GM23248 (cell line): ENCODE measurements around the gene ST7. TPM values are rescaled to one million over a fixed set of nuclear protein-coding genes. Genes with fewer than 3 reads are reported as not detected.
A peak's percentile ranks its signal among the peaks of the same experiment; 100 is the strongest.

ENCODE experiments used
- DNase-seq: peaks from one replicate; pipeline ENCODE4 v3.0.0-alpha.2; 2015
- H2AFZ ChIP-seq: fragments of 200-600 bp; sonication (generic); 2 replicates; pipeline ENCODE4 v1.6.1; 2016; ENCODE audit warnings: antibody characterized with exemption
- H3F3A ChIP-seq: fragments of 200-600 bp; sonication (generic); 2 replicates; pipeline ENCODE4 v1.6.1; 2016; ENCODE audit warnings: mild to moderate bottlenecking, antibody characterized with exemption, mixed run types; ENCODE audit not compliant: insufficient read depth
- H3K27ac ChIP-seq: fragments of 200-600 bp; sonication (generic); 2 replicates; pipeline ENCODE4 v1.5.1; 2016; ENCODE audit warnings: mild to moderate bottlenecking
- H3K27me3 ChIP-seq: fragments of 200-600 bp; sonication (generic); replicated peaks from 2 replicates; pipeline ENCODE4 v1.6.1; 2016; ENCODE audit warnings: mild to moderate bottlenecking; ENCODE audit not compliant: insufficient read depth
- H3K36me3 ChIP-seq: fragments of 200-600 bp; sonication (generic); 2 replicates; pipeline ENCODE4 v1.6.1; 2016; ENCODE audit warnings: low read depth, mild to moderate bottlenecking
- H3K4me1 ChIP-seq: fragments of 200-600 bp; sonication (generic); 2 replicates; pipeline ENCODE4 v1.6.1; 2016; ENCODE audit warnings: mild to moderate bottlenecking; ENCODE audit not compliant: insufficient read depth
- H3K4me2 ChIP-seq: fragments of 200-600 bp; sonication (generic); one replicate; pipeline ENCODE4 v1.6.1; 2016; ENCODE audit warnings: mild to moderate bottlenecking; ENCODE audit not compliant: unreplicated experiment
- H3K4me3 ChIP-seq: fragments of 200-600 bp; sonication (generic); 2 replicates; pipeline ENCODE4 v1.5.1; 2016; ENCODE audit warnings: mild to moderate bottlenecking
- H3K79me2 ChIP-seq: fragments of 200-600 bp; sonication (generic); 2 replicates; pipeline ENCODE4 v1.6.1; 2016; ENCODE audit warnings: mild to moderate bottlenecking; ENCODE audit not compliant: insufficient read depth
- H3K9ac ChIP-seq: fragments of 200-600 bp; sonication (generic); 2 replicates; pipeline ENCODE4 v1.6.1; 2016; ENCODE audit warnings: mild to moderate bottlenecking
- H3K9me2 ChIP-seq: fragments of 200-600 bp; sonication (generic); 2 replicates; pipeline ENCODE4 v1.6.1; 2016; ENCODE audit warnings: mixed run types, mild to moderate bottlenecking, moderate library complexity; ENCODE audit not compliant: insufficient read depth
- H3K9me3 ChIP-seq: fragments of 200-600 bp; sonication (generic); one replicate; pipeline ENCODE4 v1.6.1; 2017; ENCODE audit warnings: low read depth
- H4K20me1 ChIP-seq: fragments of 200-600 bp; sonication (generic); 2 replicates; pipeline ENCODE4 v1.6.0; 2016; ENCODE audit not compliant: insufficient read depth
- EZH2 ChIP-seq: fragments of 200-600 bp; sonication (generic); IDR thresholded peaks from 2 replicates; pipeline ENCODE4 v1.6.1; 2018; ENCODE audit warnings: antibody characterized with exemption, mild to moderate bottlenecking; ENCODE audit not compliant: insufficient read depth, poor library complexity, severe bottlenecking
- EZH2phosphoT487 ChIP-seq: fragments of 200-600 bp; sonication (generic); IDR thresholded peaks from 2 replicates; pipeline ENCODE4 v1.6.1; 2018; ENCODE audit warnings: antibody characterized with exemption, moderate library complexity, mild to moderate bottlenecking, low read depth; ENCODE audit not compliant: insufficient read depth
- whole genome bisulfite sequencing, 2 experiments: methylation state at CpG; one replicate each; pipeline ENCODE4 v1.1.6; 2015 to 2017; ENCODE audit warnings: low lambda C conversion rate in 2 of 2, low coverage in 1 of 2; ENCODE audit errors: missing lambda C conversion rate in 2 of 2; 5-methylcytosine and 5-hydroxymethylcytosine counted together
- in situ Hi-C: fragments of 300-500 bp; cut with MboI; formaldehyde crosslinking; loops from 2 replicates; pipeline ENCODE4 v1.15.0; 2020
- polyA plus RNA-seq: library from polyadenylated mRNA; unstranded; fragments of >200 nt; fragmentation: Nextera tagmentation; extraction: Ambion mirVana; gene quantifications from 2 replicates; pipeline ENCODE4 v1.2.1, GENCODE V29; 2016
- total RNA-seq: library from RNA; depleted of rRNA; stranded (reverse); fragments of >200 nt; shearing (Covaris generic); gene quantifications from 2 replicates; pipeline ENCODE4 v1.2.3, GENCODE V29; 2014

The ST7 gene
- total and polyA plus RNA-seq, 2 experiments from 2014 or later = 17.8 to 21.9 TPM

GRCh38 chr7:117154721-117155120 lies 201.4 kb downstream of the ST7 start:
- in situ Hi-C loops = no loop called here
- Histone ChIP-seq H3K4me2 (no peak overlapping the region), H3K36me3 (no peaks in the 10 kb centered on the region), H3K27me3 (no peaks in the 10 kb centered on the region), H3K9ac (no peak overlapping the region), H3F3A (peaks cover 34% of the 10 kb centered on the region), H3K27ac (no peak overlapping the region), H2AFZ (no peak overlapping the region), H4K20me1 (no peaks in the 10 kb centered on the region), H3K4me1 (peaks cover 30% of the 10 kb centered on the region), H3K79me2 (no peaks in the 10 kb centered on the region), H3K4me3 (no peak overlapping the region), H3K9me2 (no peaks in the 10 kb centered on the region), H3K9me3 (no peaks in the 10 kb centered on the region)
- DNase-seq = no peak
- WGBS, 2 experiments = 93 to 97% methylated on average over 1 of the region's 1 CpG
- TF ChIP-seq EZH2 = no peak
- TF ChIP-seq EZH2phosphoT487 = no peak

GRCh38 chr7:117155694-117156093 lies 202.4 kb downstream of the ST7 start:
- no peaks in the 10 kb centered on the region for H3K36me3 ChIP-seq
- H4K20me1 ChIP-seq = no peaks in the 10 kb centered on the region
- no peaks in the 10 kb centered on the region for H3K9me3 ChIP-seq
- no peak for DNase-seq
- no peak for TF ChIP-seq EZH2phosphoT487
- no peak for TF ChIP-seq EZH2
- no peak overlapping the region for H2AFZ ChIP-seq
- peaks cover 34% of the 10 kb centered on the region for H3F3A ChIP-seq
- H3K27ac ChIP-seq = no peak overlapping the region
- no peak overlapping the region for H3K4me2 ChIP-seq
- H3K4me3 ChIP-seq = no peak overlapping the region
- no peaks in the 10 kb centered on the region for H3K9me2 ChIP-seq
- in situ Hi-C loops = no loop called here
- H3K27me3 ChIP-seq = no peaks in the 10 kb centered on the region
- 98 to 100% methylated on average over 1 of the region's 1 CpG for WGBS, 2 experiments
- peaks cover 30% of the 10 kb centered on the region for H3K4me1 ChIP-seq
- no peaks in the 10 kb centered on the region for H3K79me2 ChIP-seq
- H3K9ac ChIP-seq = no peak overlapping the region

GRCh38 chr7:117157241-117158209 lies 204.2 kb downstream of the ST7 start:
- Histone ChIP-seq H3K9ac (peak overlapping the region; percentile 75), H3K9me3 (no peaks in the 10 kb centered on the region), H3K4me2 (peak overlapping the region; percentile 68), H3K27ac (peak overlapping the region; percentile 89), H3K36me3 (no peaks in the 10 kb centered on the region), H3K9me2 (no peaks in the 10 kb centered on the region), H3F3A (peaks cover 34% of the 10 kb centered on the region), H3K4me3 (peak overlapping the region; percentile 40), H3K4me1 (peaks cover 30% of the 10 kb centered on the region), H3K27me3 (no peaks in the 10 kb centered on the region), H3K79me2 (no peaks in the 10 kb centered on the region), H2AFZ (peak overlapping the region; percentile 68), H4K20me1 (no peaks in the 10 kb centered on the region)
- TF ChIP-seq EZH2phosphoT487 (0 out of 2 replicates have a peak, but pooled peaks have one; percentile 47), EZH2 (no peak)
- in situ Hi-C loops = no loop called here
- DNase-seq = peak; percentile 96
- 19 to 24% methylated on average over 5 of the region's 5 CpGs for WGBS, 2 experiments

- no peaks in the 10 kb centered on the region for H3K9me2 ChIP-seq
- peak; percentile 57 for DNase-seq
- in situ Hi-C loops = no loop called here
- H3K4me3 ChIP-seq = no peak overlapping the region
- H2AFZ ChIP-seq = no peak overlapping the region
- H4K20me1 ChIP-seq = no peaks in the 10 kb centered on the region
- H3K27ac ChIP-seq = peak overlapping the region; percentile 89
- H3K9me3 ChIP-seq = no peaks in the 10 kb centered on the region
- no peak for TF ChIP-seq EZH2
- no peak for TF ChIP-seq EZH2phosphoT487
- H3K9ac ChIP-seq = peak overlapping the region; percentile 11; the same call in 1 of the 2 replicates
- H3K27me3 ChIP-seq = no peaks in the 10 kb centered on the region
- H3F3A ChIP-seq = peaks cover 46% of the 10 kb centered on the region
- 50% methylated on average over 4 of the region's 4 CpGs for WGBS, 2 experiments
- no peaks in the 10 kb centered on the region for H3K79me2 ChIP-seq
- H3K4me1 ChIP-seq = peaks cover 42% of the 10 kb centered on the region
- no peaks in the 10 kb centered on the region for H3K36me3 ChIP-seq
- peak overlapping the region; percentile 68 for H3K4me2 ChIP-seq
Measured at GRCh38 chr7:117158941-117159697, 205.8 kb downstream of the ST7 start.
